Urinary bladder (tissue), 4 donors: ENCODE measurements around the gene CALR. TPM values are rescaled to one million over a fixed set of nuclear protein-coding genes. Genes with fewer than 3 reads are reported as not detected.
A peak's percentile ranks its signal among the peaks of the same experiment; 100 is the strongest.

Experiments used
- DNase-seq: peaks from one replicate; pipeline ENCODE4 v3.0.0-alpha.2; 2015; ENCODE audit errors: extremely low spot score
- H3K27ac ChIP-seq: one replicate; pipeline ENCODE4 v1.5.1; 2013; ENCODE audit warnings: low read depth, mild to moderate bottlenecking, moderate library complexity
- H3K36me3 ChIP-seq: one replicate; pipeline ENCODE4 v1.6.1; 2013; ENCODE audit warnings: mild to moderate bottlenecking, moderate library complexity; ENCODE audit not compliant: insufficient read depth
- H3K4me1 ChIP-seq: one replicate; pipeline ENCODE4 v1.6.1; 2013; ENCODE audit warnings: mild to moderate bottlenecking, moderate library complexity; ENCODE audit not compliant: insufficient read depth
- H3K4me3 ChIP-seq: one replicate; pipeline ENCODE4 v1.5.1; 2013; ENCODE audit warnings: low read depth, low read length
- WGBS: extraction: QIAGEN DNeasy Blood & Tissue Kit; methylation state at CpG from one replicate; pipeline ENCODE4 v1.1.7; 2013; 5-methylcytosine and 5-hydroxymethylcytosine counted together
- polyA plus RNA-seq: library from polyadenylated mRNA; stranded (reverse); fragments of 200-250 nt; gene quantifications from one replicate; pipeline ENCODE4 v1.2.3, GENCODE V29; 2013
- small RNA-seq: library from RNA; depleted of rRNA; stranded (forward); fragments of <200 nt; gene quantifications from one replicate; pipeline ENCODE3, GENCODE V24; 2014
- total RNA-seq: library from RNA; depleted of rRNA; stranded (reverse); fragments of >200 nt; gene quantifications from one replicate; pipeline ENCODE4 v1.2.3, GENCODE V29; 2014
- donor health status: healthy with polysubstance abuse.
- donor health status: healthy.

The CALR gene
- total and polyA plus RNA-seq, 2 donors: 350 to 366 TPM

- H3K27ac ChIP-seq: no peak overlapping the region
- WGBS: 80% methylated on average over 3 of the region's 3 CpGs
- DNase-seq: no peak
- no peak overlapping the region for H3K4me3 ChIP-seq
- H3K36me3 ChIP-seq: no peaks in the 10 kb centered on the region
- no peaks in the 10 kb centered on the region for H3K4me1 ChIP-seq
Observed at GRCh38 chr19:12987190-12987589, 48.8 kb downstream of the CALR start.

- Histone ChIP-seq H3K4me1 (no peaks in the 10 kb centered on the region), H3K27ac (no peak overlapping the region), H3K4me3 (no peak overlapping the region), H3K36me3 (no peaks in the 10 kb centered on the region)
- DNase-seq: no peak
- 82% methylated on average over 10 of the region's 10 CpGs for WGBS
Observed at GRCh38 chr19:12987781-12988180, 49.4 kb downstream of the CALR start.

- Histone ChIP-seq H3K36me3 (no peaks in the 10 kb centered on the region), H3K4me1 (no peaks in the 10 kb centered on the region), H3K4me3 (no peak overlapping the region), H3K27ac (no peak overlapping the region)
- 44% methylated on average over 22 of the region's 22 CpGs for WGBS
- DNase-seq: no peak
Observed at GRCh38 chr19:12990431-12990830, 52.0 kb downstream of the CALR start.

- 77% methylated on average over 3 of the region's 3 CpGs for WGBS
- DNase-seq: no peak
- no peak overlapping the region for H3K4me3 ChIP-seq
Observed at GRCh38 chr19:12990853-12991252, 52.4 kb downstream of the CALR start.

GRCh38 chr19:12991296-12991695 is 52.9 kb downstream of the CALR start:
- H3K36me3 ChIP-seq: no peaks in the 10 kb centered on the region

More at GRCh38 chr19:12990853-12991252, 52.4 kb downstream of the CALR start:
- Histone ChIP-seq H3K36me3 (no peaks in the 10 kb centered on the region), H3K27ac (no peak overlapping the region), H3K4me1 (no peaks in the 10 kb centered on the region)

GRCh38 chr19:12992729-12993128 is 54.3 kb downstream of the CALR start:
- Histone ChIP-seq H3K4me3 (no peak overlapping the region), H3K27ac (no peak overlapping the region)
- WGBS: 94% methylated on average over 11 of the region's 11 CpGs

More at GRCh38 chr19:12991296-12991695, 52.9 kb downstream of the CALR start:
- no peak overlapping the region for H3K27ac ChIP-seq
- no peaks in the 10 kb centered on the region for H3K4me1 ChIP-seq
- no peak for DNase-seq
- WGBS: 95% methylated on average over 5 of the region's 5 CpGs
- no peak overlapping the region for H3K4me3 ChIP-seq

GRCh38 chr19:12993562-12993961 is 55.2 kb downstream of the CALR start:
- Histone ChIP-seq H3K36me3 (no peaks in the 10 kb centered on the region), H3K4me3 (no peak overlapping the region), H3K4me1 (no peaks in the 10 kb centered on the region), H3K27ac (no peak overlapping the region)
- 91% methylated on average over 7 of the region's 7 CpGs for WGBS
- no peak for DNase-seq

More at GRCh38 chr19:12992729-12993128, 54.3 kb downstream of the CALR start:
- H3K36me3 ChIP-seq: no peaks in the 10 kb centered on the region
- DNase-seq: no peak
- no peaks in the 10 kb centered on the region for H3K4me1 ChIP-seq

Small RNA genes within 50 kb of the gene (small RNA-seq; reads per million reads assigned to genes)
- gene MIR5695 (0.68 reads per million, percentile 61 among the genes with 10 or more reads in this experiment), gene MIR6515 (0.12 reads per million)

Other genes starting within 250 kb of the CALR start
- gene FBXW9, start 242.0 kb upstream of the CALR start, total RNA-seq: 2.6 TPM
- gene FBXW9, start 242.0 kb upstream of the CALR start, polyA plus RNA-seq: 8.9 TPM
- 35.4 TPM for gene TNPO2, start 214.7 kb upstream of the CALR start, total RNA-seq
- gene TNPO2, start 214.7 kb upstream of the CALR start, polyA plus RNA-seq: 50.7 TPM
- gene TRIR, start 203.9 kb upstream of the CALR start, total RNA-seq: 59.5 TPM
- gene TRIR, start 203.9 kb upstream of the CALR start, polyA plus RNA-seq: 285 TPM
- gene GET3, start 201.1 kb upstream of the CALR start, total RNA-seq: 22.7 TPM
- 84.4 TPM for gene GET3, start 201.1 kb upstream of the CALR start, polyA plus RNA-seq
- gene BEST2, start 186.8 kb upstream of the CALR start, total RNA-seq: not detected
- not detected for gene BEST2, start 186.8 kb upstream of the CALR start, polyA plus RNA-seq
- gene HOOK2, start 163.1 kb upstream of the CALR start, total RNA-seq: 30.2 TPM
- 28.4 TPM for gene HOOK2, start 163.1 kb upstream of the CALR start, polyA plus RNA-seq
- 107 TPM for gene JUNB, start 147.1 kb upstream of the CALR start, total RNA-seq
- gene JUNB, start 147.1 kb upstream of the CALR start, polyA plus RNA-seq: 545 TPM
- 74.2 TPM for gene PRDX2, start 136.8 kb upstream of the CALR start, total RNA-seq
- 245 TPM for gene PRDX2, start 136.8 kb upstream of the CALR start, polyA plus RNA-seq
- gene THSD8, start 136.5 kb upstream of the CALR start, total RNA-seq: not detected
- not detected for gene THSD8, start 136.5 kb upstream of the CALR start, polyA plus RNA-seq
- 9.5 TPM for gene RNASEH2A, start 132.0 kb upstream of the CALR start, total RNA-seq
- gene RNASEH2A, start 132.0 kb upstream of the CALR start, polyA plus RNA-seq: 12.8 TPM
- gene RTBDN, start 104.0 kb upstream of the CALR start, total RNA-seq: not detected
- gene RTBDN, start 104.0 kb upstream of the CALR start, polyA plus RNA-seq: 0.65 TPM
- 0.74 TPM for gene MAST1, start 100.1 kb upstream of the CALR start, total RNA-seq
- gene MAST1, start 100.1 kb upstream of the CALR start, polyA plus RNA-seq: 1.1 TPM
- gene DNASE2, start 57.2 kb upstream of the CALR start, total RNA-seq: 10.6 TPM
- gene DNASE2, start 57.2 kb upstream of the CALR start, polyA plus RNA-seq: 58.9 TPM
- 0.26 TPM for gene KLF1, start 51.4 kb upstream of the CALR start, total RNA-seq
- gene KLF1, start 51.4 kb upstream of the CALR start, polyA plus RNA-seq: 0.08 TPM
- gene GCDH, start 47.4 kb upstream of the CALR start, total RNA-seq: 13.8 TPM
- gene GCDH, start 47.4 kb upstream of the CALR start, polyA plus RNA-seq: 54.5 TPM
- 0.85 TPM for gene SYCE2, start 19.3 kb upstream of the CALR start, total RNA-seq
- gene SYCE2, start 19.3 kb upstream of the CALR start, polyA plus RNA-seq: 0.10 TPM
- 27.2 TPM for gene FARSA, start 4.9 kb upstream of the CALR start, total RNA-seq
- 51.3 TPM for gene FARSA, start 4.9 kb upstream of the CALR start, polyA plus RNA-seq
- 29.5 TPM for gene RAD23A, start 7.3 kb downstream of the CALR start, total RNA-seq
- gene RAD23A, start 7.3 kb downstream of the CALR start, polyA plus RNA-seq: 129 TPM
- 7.3 TPM for gene GADD45GIP1, start 18.6 kb downstream of the CALR start, total RNA-seq
- 45.9 TPM for gene GADD45GIP1, start 18.6 kb downstream of the CALR start, polyA plus RNA-seq
- not detected for gene DAND5, start 31.0 kb downstream of the CALR start, total RNA-seq
- gene DAND5, start 31.0 kb downstream of the CALR start, polyA plus RNA-seq: not detected
- gene NFIX, start 56.9 kb downstream of the CALR start, total RNA-seq: 83.5 TPM
- 88.6 TPM for gene NFIX, start 56.9 kb downstream of the CALR start, polyA plus RNA-seq
- 4.8 TPM for gene LYL1, start 164.2 kb downstream of the CALR start, total RNA-seq
- 15.7 TPM for gene LYL1, start 164.2 kb downstream of the CALR start, polyA plus RNA-seq
- 16.5 TPM for gene TRMT1, start 178.1 kb downstream of the CALR start, total RNA-seq
- gene TRMT1, start 178.1 kb downstream of the CALR start, polyA plus RNA-seq: 31.2 TPM
- gene NACC1, start 179.7 kb downstream of the CALR start, total RNA-seq: 10.2 TPM
- gene NACC1, start 179.7 kb downstream of the CALR start, polyA plus RNA-seq: 25.7 TPM
- 26.4 TPM for gene STX10, start 211.8 kb downstream of the CALR start, total RNA-seq
- gene STX10, start 211.8 kb downstream of the CALR start, polyA plus RNA-seq: 76.1 TPM
- 17.0 TPM for gene IER2, start 211.8 kb downstream of the CALR start, total RNA-seq
- 268 TPM for gene IER2, start 211.8 kb downstream of the CALR start, polyA plus RNA-seq